GM06990 (cell line): ENCODE results near the gene NPAS2.

Source experiments
- DNase-seq: peaks from one replicate; pipeline ENCODE4 v3.0.0-alpha.2; 2011; ENCODE audit not compliant: insufficient read length; ENCODE audit errors: extremely low read depth
- H3K27me3 ChIP-seq: replicated peaks from 2 replicates; pipeline ENCODE4 v1.6.0; 2011; ENCODE audit warnings: low read length; ENCODE audit not compliant: control insufficient read depth, insufficient read depth
- H3K36me3 ChIP-seq: 2 replicates; pipeline ENCODE4 v1.5.1; 2011; ENCODE audit warnings: low read length; ENCODE audit not compliant: control insufficient read depth, insufficient read depth
- H3K4me3 ChIP-seq: replicated peaks from 2 replicates; pipeline ENCODE4 v1.5.1; 2011; ENCODE audit warnings: low read depth, mild to moderate bottlenecking, control low read depth, low read length
- CTCF ChIP-seq: IDR thresholded peaks from 2 replicates; pipeline ENCODE4 v1.5.1; 2011; ENCODE audit warnings: low read length, control low read depth, mild to moderate bottlenecking, inconsistent platforms; ENCODE audit not compliant: insufficient read depth, poor library complexity, severe bottlenecking

Gene NPAS2

GRCh38 chr2:100959225-100959880, 139.4 kb downstream of the NPAS2 start:
- H3K36me3 ChIP-seq: no peaks in the 10 kb centered on the region
- no peak overlapping the region for H3K4me3 ChIP-seq
- DNase-seq: no peak
- TF ChIP-seq CTCF: no peak
- H3K27me3 ChIP-seq: no peaks in the 10 kb centered on the region; the same call in 1 of the 2 replicates

GRCh38 chr2:100960688-100961087, 140.7 kb downstream of the NPAS2 start:
- Histone ChIP-seq H3K36me3 (no peaks in the 10 kb centered on the region), H3K4me3 (no peak overlapping the region), H3K27me3 (no peaks in the 10 kb centered on the region; the same call in 1 of the 2 replicates)
- no peak for DNase-seq
- TF ChIP-seq CTCF: no peak

- H3K27me3 ChIP-seq: no peaks in the 10 kb centered on the region; the same call in 1 of the 2 replicates
- no peak for DNase-seq
- H3K36me3 ChIP-seq: no peaks in the 10 kb centered on the region
- no peak for TF ChIP-seq CTCF
- no peak overlapping the region for H3K4me3 ChIP-seq
These were observed 142.6 kb downstream of the NPAS2 start for GRCh38 chr2:100962366-100963025.

GRCh38 chr2:100963026-100963375, 143.1 kb downstream of the NPAS2 start:
- no peak for TF ChIP-seq CTCF
- Histone ChIP-seq H3K4me3 (no peak overlapping the region), H3K27me3 (no peaks in the 10 kb centered on the region; the same call in 1 of the 2 replicates), H3K36me3 (no peaks in the 10 kb centered on the region)
- DNase-seq: no peak

GRCh38 chr2:100964222-100964621, 144.3 kb downstream of the NPAS2 start:
- Histone ChIP-seq H3K27me3 (no peaks in the 10 kb centered on the region; the same call in 1 of the 2 replicates), H3K36me3 (no peaks in the 10 kb centered on the region), H3K4me3 (no peak overlapping the region)
- no peak for TF ChIP-seq CTCF
- no peak for DNase-seq
